Upper lobe of right lung (tissue), 1 donor: ENCODE data around the gene SUPT20H. TPM values are rescaled to one million over a fixed set of nuclear protein-coding genes. Genes with fewer than 3 reads are reported as not detected.

Source experiments
- ATAC-seq: fragments of 200-7000 bp; cut with Tn5 transposase; one replicate; pipeline ENCODE4 v1.9.1; 2020; ENCODE audit warnings: mild to moderate bottlenecking, moderate library complexity
- DNase-seq: peaks from one replicate; pipeline ENCODE4 v3.0.0-alpha.2; 2020
- H3K27ac ChIP-seq: fragments of 200-600 bp; one replicate; pipeline ENCODE4 v1.8.0; 2022
- H3K27me3 ChIP-seq: fragments of 200-600 bp; one replicate; pipeline ENCODE4 v1.8.0; 2022; ENCODE audit warnings: mild to moderate bottlenecking
- H3K36me3 ChIP-seq: fragments of 200-600 bp; one replicate; pipeline ENCODE4 v1.8.0; 2022
- H3K4me1 ChIP-seq: fragments of 200-600 bp; one replicate; pipeline ENCODE4 v1.8.0; 2022
- H3K4me3 ChIP-seq: fragments of 200-600 bp; one replicate; pipeline ENCODE4 v1.8.0; 2022; ENCODE audit warnings: mild to moderate bottlenecking
- H3K9me3 ChIP-seq: fragments of 200-600 bp; one replicate; pipeline ENCODE4 v1.8.0; 2022
- intact Hi-C: fragments of 100-400 bp; cut with DNase I; formaldehyde crosslinking; loops from one replicate; pipeline ENCODE4 v1.11.0; 2022
- total RNA-seq: library from RNA; stranded (reverse); fragmentation: NEBNext Ultra II Directional; extraction: Animal tissue kit (Norgen Biotek cat#: 25700); gene quantifications from one replicate; pipeline ENCODE4 v1.2.1, GENCODE V29; 2021
- TF ChIP-seq, protein P1 (sequence below): fragments of 200-600 bp; IDR thresholded peaks from one replicate; pipeline ENCODE4 v1.8.0; 2022; ENCODE audit warnings: antibody characterized with exemption
- donor health status: DM: no; HTN: yes; CAD: no; lungs with severe emphysema.

SUPT20H gene
- total RNA-seq, 1 donor from 2014 or later, result 60.3 TPM

DNA sequence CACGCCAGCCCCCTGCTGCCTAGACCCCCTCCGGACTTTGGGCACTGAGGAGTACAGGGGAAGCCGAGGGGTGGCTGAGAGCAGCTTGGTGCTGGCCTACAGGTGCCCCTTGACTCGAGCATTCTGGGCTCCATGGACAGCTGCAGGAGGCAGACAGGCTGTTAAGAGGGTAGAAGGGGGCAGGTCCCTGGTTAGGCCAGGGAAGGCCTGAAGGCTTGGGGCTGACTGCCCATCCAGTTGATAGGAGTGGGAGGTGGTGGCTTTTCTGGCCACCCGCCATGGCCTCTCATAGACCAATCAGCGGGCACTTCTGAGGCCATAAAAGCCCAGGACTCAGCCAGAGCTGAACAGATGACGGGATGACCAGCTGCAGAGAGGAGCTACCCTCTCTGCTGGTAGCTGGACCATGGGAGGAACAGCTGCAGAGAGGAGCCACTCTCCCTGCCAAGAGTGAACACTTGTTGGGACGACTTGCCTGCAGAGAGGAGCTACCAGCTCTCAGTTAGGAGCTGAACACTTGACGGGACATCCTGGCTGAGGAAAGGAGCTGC, 10.7 kb upstream of the SUPT20H start:
- Histone ChIP-seq H3K27ac (no peak overlapping the region), H3K27me3 (no peaks in the 10 kb centered on the region), H3K4me3 (no peak overlapping the region), H3K9me3 (no peaks in the 10 kb centered on the region), H3K4me1 (no peaks in the 10 kb centered on the region), H3K36me3 (no peaks in the 10 kb centered on the region)
- TF ChIP-seq, protein P1, sequence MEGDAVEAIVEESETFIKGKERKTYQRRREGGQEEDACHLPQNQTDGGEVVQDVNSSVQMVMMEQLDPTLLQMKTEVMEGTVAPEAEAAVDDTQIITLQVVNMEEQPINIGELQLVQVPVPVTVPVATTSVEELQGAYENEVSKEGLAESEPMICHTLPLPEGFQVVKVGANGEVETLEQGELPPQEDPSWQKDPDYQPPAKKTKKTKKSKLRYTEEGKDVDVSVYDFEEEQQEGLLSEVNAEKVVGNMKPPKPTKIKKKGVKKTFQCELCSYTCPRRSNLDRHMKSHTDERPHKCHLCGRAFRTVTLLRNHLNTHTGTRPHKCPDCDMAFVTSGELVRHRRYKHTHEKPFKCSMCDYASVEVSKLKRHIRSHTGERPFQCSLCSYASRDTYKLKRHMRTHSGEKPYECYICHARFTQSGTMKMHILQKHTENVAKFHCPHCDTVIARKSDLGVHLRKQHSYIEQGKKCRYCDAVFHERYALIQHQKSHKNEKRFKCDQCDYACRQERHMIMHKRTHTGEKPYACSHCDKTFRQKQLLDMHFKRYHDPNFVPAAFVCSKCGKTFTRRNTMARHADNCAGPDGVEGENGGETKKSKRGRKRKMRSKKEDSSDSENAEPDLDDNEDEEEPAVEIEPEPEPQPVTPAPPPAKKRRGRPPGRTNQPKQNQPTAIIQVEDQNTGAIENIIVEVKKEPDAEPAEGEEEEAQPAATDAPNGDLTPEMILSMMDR, result no peak
- intact Hi-C loops, result no loop called here
- DNase-seq (no peak), ATAC-seq (no peak)

DNA sequence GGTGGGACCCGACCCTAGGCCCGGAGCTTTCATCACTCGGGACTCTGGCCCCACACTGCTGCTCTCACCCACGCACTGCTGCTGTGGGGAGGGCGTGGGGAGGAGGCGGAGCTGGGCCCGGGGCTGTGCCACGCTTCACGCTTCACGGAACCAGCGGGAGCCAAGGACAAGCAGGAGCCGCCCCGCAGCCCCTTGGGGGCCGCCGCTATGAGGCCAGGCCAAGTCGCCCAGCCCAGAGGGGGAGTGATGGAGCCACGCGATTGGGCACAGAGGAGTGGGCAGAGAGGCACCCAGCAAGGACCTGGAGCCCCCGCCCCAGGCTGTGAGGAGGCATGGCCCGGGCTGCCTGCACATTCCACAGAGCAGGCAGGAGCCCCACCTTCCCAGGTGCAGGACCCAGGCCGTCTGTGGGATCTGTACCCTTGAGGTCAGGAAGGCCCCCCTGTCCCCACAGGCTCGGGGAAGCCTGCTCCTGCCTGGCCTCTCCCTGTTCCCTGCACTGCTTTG, 10.2 kb upstream of the SUPT20H start:
- ATAC-seq, result peak; percentile 55
- no peaks in the 10 kb centered on the region for H3K36me3 ChIP-seq

DNA sequence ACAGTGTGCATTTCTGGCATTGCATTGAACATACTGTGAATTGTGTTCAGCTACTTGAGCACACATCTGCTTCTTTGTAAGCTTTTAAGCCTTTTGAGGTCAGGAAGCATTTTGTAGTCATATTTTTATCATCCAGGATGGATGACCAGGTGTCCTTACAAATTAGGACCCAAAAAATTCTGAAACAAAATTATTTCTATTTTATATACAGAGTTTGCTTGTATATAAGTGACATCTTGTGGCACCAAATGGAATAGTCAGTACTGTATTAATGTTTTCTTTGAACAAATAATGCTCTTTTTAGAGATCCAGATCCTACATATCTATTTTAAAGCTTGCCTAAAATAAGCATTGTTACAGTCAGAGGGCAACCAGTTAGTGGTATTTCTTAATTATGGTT, 9.5 kb upstream of the SUPT20H start:
- no peak for ATAC-seq
- Histone ChIP-seq H3K9me3 (no peaks in the 10 kb centered on the region), H3K4me3 (no peak overlapping the region), H3K4me1 (no peaks in the 10 kb centered on the region), H3K36me3 (no peaks in the 10 kb centered on the region), H3K27me3 (no peaks in the 10 kb centered on the region), H3K27ac (no peak overlapping the region)
- TF ChIP-seq, protein P1, result peak; percentile 14
- intact Hi-C loops, result no loop called here
- no peak for DNase-seq

More for the DNA sequence above, 10.2 kb upstream of the SUPT20H start:
- Histone ChIP-seq H3K4me3 (no peak overlapping the region), H3K27ac (no peak overlapping the region), H3K9me3 (no peaks in the 10 kb centered on the region), H3K4me1 (no peaks in the 10 kb centered on the region), H3K27me3 (no peaks in the 10 kb centered on the region)
- no peak for DNase-seq
- TF ChIP-seq, protein P1, result no peak
- intact Hi-C loops, result no loop called here

DNA sequence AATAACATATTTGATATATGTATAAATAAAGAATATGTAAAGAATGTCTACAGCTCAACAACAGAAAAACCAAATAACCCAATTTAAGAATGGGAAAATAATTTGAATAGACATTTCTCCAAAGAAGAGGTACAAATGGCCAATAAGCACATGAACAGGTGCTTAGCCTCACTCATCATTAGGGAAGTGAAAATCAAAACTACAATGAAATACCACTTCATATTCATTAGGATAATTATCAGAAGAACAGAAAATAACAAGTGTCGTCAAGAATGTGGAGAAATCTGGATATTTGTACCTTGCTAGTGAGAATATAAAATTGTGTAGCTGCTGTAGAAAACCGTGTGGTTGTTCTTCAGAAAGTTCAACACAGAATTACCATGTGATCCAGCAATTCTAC, 8.4 kb upstream of the SUPT20H start:
- Histone ChIP-seq H3K9me3 (no peaks in the 10 kb centered on the region), H3K4me3 (no peak overlapping the region), H3K4me1 (no peaks in the 10 kb centered on the region), H3K36me3 (no peaks in the 10 kb centered on the region), H3K27me3 (no peaks in the 10 kb centered on the region), H3K27ac (no peak overlapping the region)
- ATAC-seq, result no peak
- DNase-seq, result no peak
- intact Hi-C loops, result no loop called here
- TF ChIP-seq, protein P1, result no peak

DNA sequence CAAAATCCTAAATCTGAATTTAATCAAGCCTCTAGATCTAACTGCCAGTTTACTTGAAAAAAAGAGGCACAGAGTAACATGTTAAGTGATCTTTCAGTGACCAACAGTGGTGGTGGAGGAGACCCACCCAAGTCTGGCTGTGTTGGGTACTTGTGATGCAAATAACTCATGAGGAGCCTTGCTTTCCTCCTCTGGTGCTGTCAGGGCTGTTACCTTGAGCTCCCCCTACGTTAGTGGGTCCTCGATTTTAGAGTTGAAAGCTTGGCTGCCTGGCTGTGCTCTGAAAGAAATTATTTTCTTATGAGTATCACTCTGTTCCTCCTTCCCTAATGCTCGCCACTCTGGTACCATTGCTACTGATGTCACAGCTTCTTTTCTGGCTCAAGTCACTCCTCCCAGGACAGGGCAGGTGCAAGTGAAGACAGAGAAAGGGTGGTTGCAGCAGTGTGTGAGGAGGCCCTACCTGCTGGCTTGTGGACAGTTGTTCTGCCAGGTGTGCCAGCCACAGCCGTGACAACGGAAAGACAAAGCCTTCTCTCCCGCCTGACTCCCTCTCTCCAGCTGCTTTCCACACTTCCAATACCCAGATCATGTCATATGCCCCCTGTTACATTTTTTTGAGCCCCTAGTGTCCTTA, 6.5 kb upstream of the SUPT20H start:
- H3K27me3 ChIP-seq, result no peaks in the 10 kb centered on the region
- TF ChIP-seq, protein P1, result no peak
- no peaks in the 10 kb centered on the region for H3K36me3 ChIP-seq
- DNase-seq (no peak), ATAC-seq (no peak)
- intact Hi-C loops, result no loop called here
- no peaks in the 10 kb centered on the region for H3K4me1 ChIP-seq
- no peak overlapping the region for H3K27ac ChIP-seq
- no peak overlapping the region for H3K4me3 ChIP-seq
- H3K9me3 ChIP-seq, result no peaks in the 10 kb centered on the region
